ENCODE data around the gene LHFPL6.

- no peak for TF ChIP-seq CTCF (IDR thresholded peaks at IDR 0.05)
- TF ChIP-seq POLR2A (IDR thresholded peaks at IDR 0.05): no peak
Measured at GRCh38 chr13:39596176-39596575, 6.8 kb downstream of the LHFPL6 start.

Measured in Peyer's patch (tissue), 4 donors.